Nephron progenitor cell (in vitro differentiated cells): ENCODE data around the gene IPO9.

Experiments used
- DNase-seq: peaks from one replicate; pipeline ENCODE4 v3.0.0; 2021
- H3K27ac Mint-ChIP-seq: 2 replicates; pipeline ENCODE4 v1.8.0; 2021; ENCODE audit warnings: mild to moderate bottlenecking, moderate library complexity, mixed read lengths
- H3K27me3 Mint-ChIP-seq: 2 replicates; pipeline ENCODE4 v1.8.0; 2021; ENCODE audit warnings: mild to moderate bottlenecking, low read depth, mixed read lengths; ENCODE audit not compliant: poor library complexity
- H3K36me3 Mint-ChIP-seq: 2 replicates; pipeline ENCODE4 v1.8.0; 2021; ENCODE audit warnings: low read depth, mixed read lengths
- H3K4me1 Mint-ChIP-seq: 2 replicates; pipeline ENCODE4 v1.8.0; 2021; ENCODE audit warnings: mixed read lengths
- H3K4me3 Mint-ChIP-seq: 2 replicates; pipeline ENCODE4 v1.8.0; 2021; ENCODE audit warnings: mild to moderate bottlenecking, moderate library complexity, mixed read lengths
- H3K9me3 Mint-ChIP-seq: 2 replicates; pipeline ENCODE4 v1.8.0; 2021; ENCODE audit warnings: mild to moderate bottlenecking, moderate library complexity, mixed read lengths
- TF ChIP-seq, protein P1 (sequence below): fragments of 200-600 bp; sonication (generic); IDR thresholded peaks from 2 replicates; pipeline ENCODE4 v1.5.0; 2021; ENCODE audit warnings: antibody characterized with exemption

IPO9 gene

DNA sequence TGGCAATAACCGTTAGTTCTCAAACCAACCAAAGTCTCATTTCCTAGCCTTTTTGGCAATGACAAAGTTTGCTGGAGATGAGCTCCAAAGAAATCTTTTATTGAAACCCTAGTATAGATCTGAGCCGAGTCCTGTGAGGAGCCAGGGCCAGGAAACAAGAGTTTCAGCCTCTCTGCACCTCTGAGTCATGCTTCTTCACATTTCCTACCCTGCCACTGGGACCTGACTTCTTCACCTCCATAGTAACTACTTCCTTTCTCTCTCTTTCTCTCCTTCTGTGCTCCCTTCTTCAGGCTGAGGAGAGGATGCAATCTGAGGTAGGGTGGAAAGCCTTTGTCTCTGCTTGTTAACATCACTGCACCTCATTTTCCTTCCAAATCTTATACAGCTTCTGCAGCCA is 38.7 kb upstream of the IPO9 start:
- Mint-ChIP-seq H3K4me3 (no peak overlapping the region), H3K36me3 (peaks cover 64% of the 10 kb centered on the region), H3K4me1 (peaks cover 23% of the 10 kb centered on the region), H3K27ac (peak overlapping the region; percentile 91), H3K27me3 (no peaks in the 10 kb centered on the region), H3K9me3 (peaks cover 2% of the 10 kb centered on the region)
- no peak for DNase-seq
- TF ChIP-seq, protein P1, sequence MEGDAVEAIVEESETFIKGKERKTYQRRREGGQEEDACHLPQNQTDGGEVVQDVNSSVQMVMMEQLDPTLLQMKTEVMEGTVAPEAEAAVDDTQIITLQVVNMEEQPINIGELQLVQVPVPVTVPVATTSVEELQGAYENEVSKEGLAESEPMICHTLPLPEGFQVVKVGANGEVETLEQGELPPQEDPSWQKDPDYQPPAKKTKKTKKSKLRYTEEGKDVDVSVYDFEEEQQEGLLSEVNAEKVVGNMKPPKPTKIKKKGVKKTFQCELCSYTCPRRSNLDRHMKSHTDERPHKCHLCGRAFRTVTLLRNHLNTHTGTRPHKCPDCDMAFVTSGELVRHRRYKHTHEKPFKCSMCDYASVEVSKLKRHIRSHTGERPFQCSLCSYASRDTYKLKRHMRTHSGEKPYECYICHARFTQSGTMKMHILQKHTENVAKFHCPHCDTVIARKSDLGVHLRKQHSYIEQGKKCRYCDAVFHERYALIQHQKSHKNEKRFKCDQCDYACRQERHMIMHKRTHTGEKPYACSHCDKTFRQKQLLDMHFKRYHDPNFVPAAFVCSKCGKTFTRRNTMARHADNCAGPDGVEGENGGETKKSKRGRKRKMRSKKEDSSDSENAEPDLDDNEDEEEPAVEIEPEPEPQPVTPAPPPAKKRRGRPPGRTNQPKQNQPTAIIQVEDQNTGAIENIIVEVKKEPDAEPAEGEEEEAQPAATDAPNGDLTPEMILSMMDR, result no peak

DNA sequence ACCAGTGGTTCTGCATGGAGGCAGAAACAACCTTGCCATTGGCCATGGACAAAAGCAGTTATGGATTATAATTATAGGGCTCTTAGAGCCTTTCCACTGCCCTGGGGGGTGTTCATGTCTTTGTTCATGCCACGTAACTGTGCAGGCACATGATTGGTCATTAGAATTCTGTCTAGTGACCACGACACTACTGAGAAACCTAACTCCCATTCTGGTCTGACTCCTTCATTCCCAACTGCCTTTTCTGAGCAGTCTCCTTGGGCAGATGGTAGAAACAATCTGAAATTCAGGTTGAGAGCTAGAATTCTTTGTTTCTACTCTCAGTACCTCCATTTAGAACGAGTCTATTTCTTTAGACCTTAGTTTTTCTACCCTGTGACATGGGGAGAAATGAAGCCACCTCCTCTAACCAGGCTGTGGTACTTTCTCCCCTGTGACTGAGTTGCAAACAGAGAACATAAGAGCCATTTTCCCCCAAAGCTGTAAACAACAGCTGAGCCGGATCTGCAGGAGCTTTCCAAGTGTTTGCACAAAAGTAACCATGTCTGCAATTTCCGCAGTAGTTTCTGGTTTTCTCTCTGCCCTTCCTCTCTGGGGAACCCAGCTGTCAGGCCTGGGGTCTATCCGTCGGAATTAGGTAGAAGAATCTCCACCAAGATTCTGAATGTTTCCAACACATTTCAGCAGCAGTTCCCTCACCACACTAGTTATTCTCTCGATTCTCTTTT is 37.7 kb upstream of the IPO9 start:
- Mint-ChIP-seq H3K27me3 (no peaks in the 10 kb centered on the region), H3K4me3 (no peak overlapping the region), H3K4me1 (peaks cover 23% of the 10 kb centered on the region), H3K36me3 (peaks cover 68% of the 10 kb centered on the region), H3K9me3 (peaks cover 8% of the 10 kb centered on the region), H3K27ac (no peak overlapping the region)
- TF ChIP-seq, protein P1, result no peak
- DNase-seq, result no peak

DNA sequence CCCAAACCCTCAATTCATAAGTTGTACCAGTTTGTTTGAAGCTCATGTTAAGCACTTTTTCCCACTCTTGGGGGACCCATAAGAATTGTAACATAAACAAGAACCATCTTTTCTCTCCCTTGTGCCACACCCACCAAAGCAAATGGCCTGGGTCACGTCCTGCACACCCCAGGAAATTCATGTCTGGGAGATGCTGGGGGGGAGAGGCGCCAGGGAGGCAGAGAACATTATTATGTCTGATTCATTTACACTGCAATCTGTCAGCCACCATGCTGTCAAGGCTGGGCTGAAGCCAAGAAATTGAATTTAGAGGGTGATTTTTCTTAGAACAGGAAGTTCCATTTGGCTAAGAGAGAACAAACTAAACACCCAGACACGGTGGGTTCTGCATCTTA is 37.2 kb upstream of the IPO9 start:
- Mint-ChIP-seq H3K27me3 (no peaks in the 10 kb centered on the region), H3K36me3 (peaks cover 68% of the 10 kb centered on the region)

DNA sequence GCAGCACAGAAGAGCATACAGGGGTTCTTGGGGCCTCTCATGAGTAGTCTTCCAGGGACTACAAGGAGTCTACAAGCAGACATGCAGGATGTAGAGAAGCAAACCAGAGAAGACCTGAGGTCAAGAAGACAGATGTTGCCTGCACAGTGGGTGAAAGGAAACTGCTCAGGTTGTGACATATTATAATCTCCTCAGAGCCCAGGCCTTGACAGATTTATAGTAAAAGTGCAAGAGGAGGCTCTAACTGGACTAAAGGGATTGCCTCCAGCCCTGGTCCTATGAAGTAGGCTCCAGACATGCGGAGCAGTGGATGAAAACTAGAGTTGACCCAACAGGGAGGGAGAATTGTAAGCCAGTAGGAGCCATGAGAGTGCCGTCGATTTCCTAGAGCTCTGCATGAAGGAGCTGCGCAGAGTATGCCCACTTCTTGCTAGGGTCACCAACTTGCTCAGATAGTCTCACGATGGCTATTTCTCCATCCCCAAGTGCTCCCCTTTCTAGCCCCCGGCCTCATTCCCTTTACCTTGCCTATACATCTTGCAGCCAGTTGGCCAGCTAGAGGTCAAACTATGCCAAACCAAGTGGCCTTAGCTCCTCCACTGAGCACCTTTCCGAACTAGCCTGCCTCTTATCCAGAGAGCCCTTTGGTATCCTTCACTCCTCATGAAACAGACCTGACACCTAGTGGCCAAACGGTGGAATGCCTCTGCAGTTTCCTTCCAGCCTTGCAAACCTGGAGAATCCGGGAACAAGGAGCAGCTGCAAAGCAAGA is 36.2 kb upstream of the IPO9 start:
- H3K9me3 Mint-ChIP-seq, result peaks cover 17% of the 10 kb centered on the region
- no peak overlapping the region for H3K4me3 Mint-ChIP-seq
- H3K27ac Mint-ChIP-seq, result peak overlapping the region; percentile 65
- DNase-seq, result peak; percentile 77
- TF ChIP-seq, protein P1, result peak; percentile 89
- H3K36me3 Mint-ChIP-seq, result peaks cover 71% of the 10 kb centered on the region
- no peaks in the 10 kb centered on the region for H3K27me3 Mint-ChIP-seq
- H3K4me1 Mint-ChIP-seq, result peaks cover 23% of the 10 kb centered on the region

More for the DNA sequence above, 37.2 kb upstream of the IPO9 start:
- no peak for DNase-seq
- Mint-ChIP-seq H3K9me3 (peaks cover 11% of the 10 kb centered on the region), H3K4me1 (peaks cover 23% of the 10 kb centered on the region), H3K27ac (no peak overlapping the region), H3K4me3 (no peak overlapping the region)
- TF ChIP-seq, protein P1, result no peak

GRCh38 chr1:201793306-201793925 is 35.5 kb upstream of the IPO9 start:
- Mint-ChIP-seq H3K27ac (no peak overlapping the region), H3K36me3 (peaks cover 76% of the 10 kb centered on the region)
- TF ChIP-seq, protein P1, result no peak

More at GRCh38 chr1:201793306-201793925, 35.5 kb upstream of the IPO9 start:
- Mint-ChIP-seq H3K4me3 (no peak overlapping the region), H3K9me3 (peaks cover 17% of the 10 kb centered on the region), H3K27me3 (no peaks in the 10 kb centered on the region), H3K4me1 (peaks cover 23% of the 10 kb centered on the region)
- DNase-seq, result no peak
